Activated naive CD4-positive, alpha-beta T cell treated with anti-CD3 and anti-CD28 coated beads, Interleukin-2, amount 10 ng/mL, durations not matched to agents 7 days and 5 days (primary cell): ENCODE data around the gene MALAT1.
"Not testable (repeated sequence)": the region's sequence is repeated elsewhere in the genome, so short reads cannot be mapped to it uniquely, and the experiment has no call there.

Source experiments
- CTCF ChIA-PET: fragments of 350-600 bp; sonication (Branson Sonifier 250); formaldehyde crosslinking; loops from one replicate; lab custom pipeline; 2021; ENCODE audit warnings: antibody characterized with exemption; lab: Charles Lee
- DNase-seq: peaks from one replicate; pipeline ENCODE4 v3.0.0-alpha.2; 2020
- H3K27ac Mint-ChIP-seq: one replicate; pipeline ENCODE4 v1.8.0; 2021; ENCODE audit warnings: mild to moderate bottlenecking, moderate library complexity, mixed read lengths
- H3K27me3 Mint-ChIP-seq: one replicate; pipeline ENCODE4 v1.8.0; 2021; ENCODE audit warnings: mild to moderate bottlenecking, mixed read lengths
- H3K36me3 Mint-ChIP-seq: one replicate; pipeline ENCODE4 v1.8.0; 2021; ENCODE audit warnings: mixed read lengths
- H3K4me1 Mint-ChIP-seq: one replicate; pipeline ENCODE4 v1.8.0; 2021; ENCODE audit warnings: mixed read lengths
- H3K4me3 Mint-ChIP-seq: one replicate; pipeline ENCODE4 v1.8.0; 2021; ENCODE audit warnings: mild to moderate bottlenecking, moderate library complexity, mixed read lengths
- H3K9me3 Mint-ChIP-seq: one replicate; pipeline ENCODE4 v1.8.0; 2021; ENCODE audit warnings: mixed read lengths

MALAT1 gene

GRCh38 chr11:65498977-65499712 lies at the start of gene MALAT1:
Gene MALAT1, plus strand, starts transcription at chr11:65499045.
- no peaks in the 10 kb centered on the region for H3K9me3 Mint-ChIP-seq
- H3K27ac Mint-ChIP-seq = no peak within 1 kb of the TSS
- peaks cover 4% of the 10 kb centered on the region for H3K27me3 Mint-ChIP-seq
- CTCF ChIA-PET = interaction anchor here (0.8 to 4.9 kb wide), 6 partner anchors 22 to 83 kb away, joined by 3 to 53 read pairs (median 8); partner anchors contain the start of gene NEAT1
- DNase-seq = peak; percentile 95
- H3K36me3 Mint-ChIP-seq = peaks cover 9% of the 10 kb centered on the region
- H3K4me1 Mint-ChIP-seq = peaks cover 25% of the 10 kb centered on the region
- no peak within 1 kb of the TSS for H3K4me3 Mint-ChIP-seq

DNA sequence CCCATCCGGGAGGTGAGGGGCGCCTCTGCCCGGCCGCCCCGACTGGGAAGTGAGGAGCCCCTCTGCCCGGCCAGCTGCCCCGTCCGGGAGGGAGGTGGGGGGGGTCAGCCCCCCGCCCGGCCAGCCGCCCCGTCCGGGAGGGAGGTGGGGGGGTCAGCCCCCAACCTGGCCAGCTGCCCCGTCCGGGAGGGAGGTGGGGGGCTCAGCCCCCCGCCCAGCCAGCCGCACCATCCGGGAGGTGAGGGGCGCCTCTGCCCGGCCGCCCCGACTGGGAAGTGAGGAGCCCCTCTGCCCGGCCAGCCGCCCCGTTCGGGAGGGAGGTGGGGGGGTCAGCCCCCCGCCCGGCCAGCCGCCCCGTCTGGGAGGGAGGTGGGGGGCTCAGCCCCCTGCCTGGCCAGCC lies 47.5 kb upstream of the MALAT1 start:
- DNase-seq, H3K36me3 Mint-ChIP-seq, H3K4me3 Mint-ChIP-seq, H3K27ac Mint-ChIP-seq, H3K9me3 Mint-ChIP-seq, CTCF ChIA-PET: not testable (repeated sequence)
- Mint-ChIP-seq H3K27me3 (peaks cover 12% of the 10 kb centered on the region), H3K4me1 (peaks cover 21% of the 10 kb centered on the region)

DNA sequence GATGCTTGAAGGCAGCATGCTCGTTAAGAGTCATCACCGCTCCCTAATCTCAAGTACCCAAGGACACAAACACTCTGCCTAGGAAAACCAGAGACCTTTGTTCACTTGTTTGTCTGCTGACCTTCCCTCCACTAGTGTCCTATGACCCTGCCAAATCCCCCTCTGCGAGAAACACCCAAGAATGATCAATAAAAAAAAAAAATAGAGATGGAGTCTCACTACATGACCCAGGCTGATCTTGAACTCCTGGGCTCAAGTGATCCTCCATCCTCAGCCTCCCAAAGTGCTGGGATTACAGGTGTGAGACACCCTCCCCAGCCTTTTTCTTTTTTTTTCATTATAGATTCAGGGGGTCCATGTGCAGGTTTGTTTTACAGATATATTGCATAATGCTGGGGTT lies 46.6 kb upstream of the MALAT1 start:
- DNase-seq, H3K9me3 Mint-ChIP-seq, H3K36me3 Mint-ChIP-seq, H3K4me3 Mint-ChIP-seq, H3K27ac Mint-ChIP-seq, CTCF ChIA-PET: not testable (repeated sequence)
- peaks cover 27% of the 10 kb centered on the region for H3K4me1 Mint-ChIP-seq
- peaks cover 12% of the 10 kb centered on the region for H3K27me3 Mint-ChIP-seq

GRCh38 chr11:65452806-65453490 lies 45.9 kb upstream of the MALAT1 start:
- Mint-ChIP-seq H3K4me3 (no peak overlapping the region), H3K27me3 (peaks cover 12% of the 10 kb centered on the region), H3K9me3 (peaks cover 2% of the 10 kb centered on the region), H3K27ac (no peak overlapping the region), H3K4me1 (peaks cover 30% of the 10 kb centered on the region), H3K36me3 (peaks cover 3% of the 10 kb centered on the region)
- CTCF ChIA-PET = interaction anchor here (0.6 kb wide), 1 partner anchor 25 kb away, joined by 3 read pairs; no protein-coding TSS in a partner anchor
- DNase-seq = no peak

DNA sequence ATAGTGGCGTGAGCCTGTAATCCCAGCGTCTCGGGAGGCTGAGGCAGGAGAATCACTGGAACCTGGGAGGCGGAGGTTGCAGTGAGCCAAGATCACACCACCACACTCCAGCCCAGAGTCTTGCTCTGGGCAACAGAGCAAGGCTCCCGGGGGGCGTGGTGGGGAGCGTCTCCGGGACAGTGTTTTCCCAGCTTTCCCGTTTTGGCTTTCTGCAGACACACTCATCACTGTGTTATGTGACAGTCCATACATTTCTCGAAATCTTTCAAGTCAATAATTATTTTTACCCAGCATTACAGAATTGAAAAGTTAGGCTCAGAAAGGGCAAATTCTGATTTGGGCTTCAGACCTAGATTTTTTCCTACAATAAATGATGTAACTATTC lies 44.5 kb upstream of the MALAT1 start:
- peak overlapping the region; percentile 74 for H3K27ac Mint-ChIP-seq
- peak overlapping the region; percentile 90 for H3K4me3 Mint-ChIP-seq
- peaks cover 1% of the 10 kb centered on the region for H3K9me3 Mint-ChIP-seq
- no peak for DNase-seq
- CTCF ChIA-PET = interaction anchor here (1.0 kb wide), 1 partner anchor 17 kb away, joined by 3 read pairs; no protein-coding TSS in a partner anchor
- H3K36me3 Mint-ChIP-seq = peaks cover 3% of the 10 kb centered on the region
- H3K4me1 Mint-ChIP-seq = peaks cover 30% of the 10 kb centered on the region
- peaks cover 8% of the 10 kb centered on the region for H3K27me3 Mint-ChIP-seq

- Mint-ChIP-seq H3K27me3 (peaks cover 8% of the 10 kb centered on the region), H3K9me3 (no peaks in the 10 kb centered on the region), H3K4me3 (peak overlapping the region; percentile 90), H3K4me1 (peaks cover 32% of the 10 kb centered on the region), H3K27ac (peak overlapping the region; percentile 74), H3K36me3 (peaks cover 3% of the 10 kb centered on the region)
- CTCF ChIA-PET = interaction anchor here (1.0 kb wide), 1 partner anchor 17 kb away, joined by 3 read pairs; no protein-coding TSS in a partner anchor
- peak; percentile 89 for DNase-seq
Measured at GRCh38 chr11:65454696-65455456, 44.0 kb upstream of the MALAT1 start.

DNA sequence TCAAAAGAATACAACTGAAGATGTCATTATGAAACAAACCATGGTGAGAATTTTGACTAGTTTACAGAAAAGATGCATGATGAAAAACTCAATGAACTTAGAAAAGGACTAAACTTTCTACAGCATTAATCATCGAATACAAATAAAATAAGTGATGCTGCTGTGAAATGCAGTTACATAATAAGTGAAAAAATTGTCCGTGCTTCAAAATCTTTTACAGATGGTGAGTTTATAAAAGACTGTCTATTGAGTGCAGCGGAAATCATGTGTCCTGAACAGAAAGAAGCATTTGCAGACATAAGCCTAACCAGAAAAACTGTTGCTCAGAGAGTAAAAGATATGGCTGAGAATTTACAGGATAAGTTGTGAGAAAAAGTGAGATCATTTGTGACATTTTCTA lies 42.4 kb upstream of the MALAT1 start:
- Mint-ChIP-seq H3K27me3 (peaks cover 8% of the 10 kb centered on the region), H3K27ac (no peak overlapping the region), H3K4me1 (peaks cover 32% of the 10 kb centered on the region)

GRCh38 chr11:65459552-65459951 lies 39.3 kb upstream of the MALAT1 start:
- Mint-ChIP-seq H3K27ac (no peak overlapping the region), H3K27me3 (peaks cover 14% of the 10 kb centered on the region), H3K4me1 (peaks cover 26% of the 10 kb centered on the region), H3K9me3 (no peaks in the 10 kb centered on the region), H3K36me3 (peaks cover 2% of the 10 kb centered on the region), H3K4me3 (no peak overlapping the region)
- no peak for DNase-seq
- CTCF ChIA-PET = interaction anchor here (1.5 kb wide), 1 partner anchor 9 kb away, joined by 5 read pairs; no protein-coding TSS in a partner anchor

More for the DNA sequence above, 42.4 kb upstream of the MALAT1 start:
- Mint-ChIP-seq H3K4me3 (peak overlapping the region; percentile 66), H3K9me3 (no peaks in the 10 kb centered on the region), H3K36me3 (peaks cover 3% of the 10 kb centered on the region)
- CTCF ChIA-PET = no interaction called here
- DNase-seq = no peak

- not testable (repeated sequence) for H3K36me3 Mint-ChIP-seq, H3K4me3 Mint-ChIP-seq, DNase-seq, H3K9me3 Mint-ChIP-seq, H3K27me3 Mint-ChIP-seq, H3K4me1 Mint-ChIP-seq, H3K27ac Mint-ChIP-seq
- CTCF ChIA-PET = interaction anchor here (2.0 to 10.1 kb wide), 2 partner anchors 49 to 83 kb away, joined by 4 to 146 read pairs; no protein-coding TSS in a partner anchor
Measured at GRCh38 chr11:65465471-65465870, 33.4 kb upstream of the MALAT1 start.

DNA sequence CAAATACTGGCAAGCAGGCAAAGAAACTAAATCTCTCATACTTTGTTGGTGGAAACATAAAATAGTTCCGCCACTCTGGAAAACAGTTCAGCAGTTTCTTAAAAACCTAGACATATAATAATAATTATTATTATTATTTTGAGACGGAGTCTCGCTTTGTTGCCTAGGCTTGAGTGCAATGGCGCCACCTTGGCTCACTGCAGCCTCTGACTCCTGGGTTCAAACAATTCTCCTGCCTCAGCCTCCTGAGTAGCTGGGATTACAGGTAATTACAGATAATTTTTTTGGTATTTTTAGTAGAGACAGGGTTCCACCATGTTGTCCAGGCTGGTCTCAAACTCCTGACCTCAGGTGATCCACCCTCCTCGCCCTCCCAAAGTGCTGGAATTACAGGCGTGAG lies 31.5 kb upstream of the MALAT1 start:
- peaks cover 22% of the 10 kb centered on the region for H3K4me1 Mint-ChIP-seq
- CTCF ChIA-PET = interaction anchor here (2.3 to 10.1 kb wide), 2 partner anchors 30 to 51 kb away, joined by 5 to 146 read pairs; no protein-coding TSS in a partner anchor
- H3K27me3 Mint-ChIP-seq = not testable (repeated sequence)

GRCh38 chr11:65468874-65469333 lies 29.9 kb upstream of the MALAT1 start:
- Mint-ChIP-seq H3K27ac (no peak overlapping the region), H3K4me1 (peaks cover 24% of the 10 kb centered on the region), H3K27me3 (peaks cover 10% of the 10 kb centered on the region), H3K36me3 (no peaks in the 10 kb centered on the region), H3K9me3 (no peaks in the 10 kb centered on the region), H3K4me3 (no peak overlapping the region)
- DNase-seq = peak; percentile 83
- CTCF ChIA-PET = interaction anchor here (0.6 to 10.1 kb wide), 22 partner anchors 8 to 355 kb away, joined by 3 to 146 read pairs (median 4); partner anchors contain the start of genes FRMD8, MALAT1, NEAT1 and SLC25A45

More for the DNA sequence above, 31.5 kb upstream of the MALAT1 start:
- not testable (repeated sequence) for H3K36me3 Mint-ChIP-seq, H3K4me3 Mint-ChIP-seq, H3K27ac Mint-ChIP-seq, DNase-seq, H3K9me3 Mint-ChIP-seq

DNA sequence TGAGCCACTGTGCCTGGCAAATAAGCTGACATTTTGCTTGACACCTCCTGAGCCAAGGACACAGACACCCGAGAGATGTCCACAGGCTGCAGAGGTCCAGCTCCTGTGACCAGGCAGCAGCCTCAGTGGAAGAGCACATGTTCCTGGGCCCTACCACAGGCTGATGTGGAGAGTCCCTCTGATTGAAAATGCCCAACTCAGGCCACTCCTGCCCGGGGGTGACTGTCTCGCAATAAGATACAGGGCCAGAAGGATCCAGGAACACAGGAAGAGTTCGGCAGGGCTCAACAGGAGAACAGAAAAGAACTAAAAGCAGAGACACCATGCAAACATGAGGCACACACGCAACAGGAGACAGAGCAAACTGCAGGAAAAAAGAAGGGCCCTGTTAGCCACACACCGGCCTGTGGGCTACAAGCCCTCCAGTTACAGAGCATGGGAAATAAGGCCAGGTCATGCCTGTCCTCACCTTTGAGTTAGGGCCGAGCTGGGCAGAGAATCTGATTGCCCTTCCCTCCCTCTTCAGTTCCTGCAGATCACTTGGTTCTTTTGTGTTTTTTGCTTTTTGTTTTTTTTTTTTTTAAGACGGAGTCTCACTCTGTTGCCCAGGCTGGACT lies 28.3 kb upstream of the MALAT1 start:
- Mint-ChIP-seq H3K4me3 (no peak overlapping the region), H3K36me3 (no peaks in the 10 kb centered on the region), H3K27me3 (peaks cover 3% of the 10 kb centered on the region), H3K27ac (peak overlapping the region; percentile 2), H3K9me3 (no peaks in the 10 kb centered on the region), H3K4me1 (peaks cover 28% of the 10 kb centered on the region)
- DNase-seq = no peak
- CTCF ChIA-PET = interaction anchor here (1.4 to 10.1 kb wide), 4 partner anchors 9 to 104 kb away, joined by 3 to 146 read pairs (median 16); partner anchors contain the start of gene MALAT1

DNA sequence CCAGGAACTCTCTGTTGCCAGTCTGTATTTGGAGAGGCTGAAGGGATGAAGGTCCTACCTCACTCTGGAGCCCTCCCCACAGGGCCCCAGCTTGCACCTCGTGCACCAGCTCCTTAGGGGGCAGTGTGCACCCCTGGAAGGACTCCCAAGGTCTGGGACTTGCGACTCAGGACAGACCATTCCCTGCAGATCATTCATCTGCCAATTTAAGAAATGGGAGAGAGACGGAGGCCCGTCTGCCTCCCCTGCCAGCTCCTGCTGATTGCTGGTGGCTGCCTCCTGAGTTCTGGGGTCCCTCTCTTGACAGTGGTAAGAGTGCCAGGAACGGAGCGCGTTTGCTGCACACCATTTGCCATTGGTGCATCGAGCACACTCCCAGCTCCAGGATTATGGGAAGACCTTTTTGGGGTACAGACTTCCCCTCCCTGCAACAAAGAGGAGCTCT lies 27.4 kb upstream of the MALAT1 start:
- no peaks in the 10 kb centered on the region for H3K9me3 Mint-ChIP-seq
- no peak overlapping the region for H3K4me3 Mint-ChIP-seq
- peak overlapping the region; percentile 95 for H3K27ac Mint-ChIP-seq
- peak; percentile 41 for DNase-seq
- CTCF ChIA-PET = interaction anchor here (0.7 to 10.1 kb wide), 14 partner anchors 10 to 105 kb away, joined by 3 to 146 read pairs (median 4); partner anchors contain the start of genes MALAT1 and SLC25A45
- no peaks in the 10 kb centered on the region for H3K36me3 Mint-ChIP-seq
- H3K27me3 Mint-ChIP-seq = no peaks in the 10 kb centered on the region
- H3K4me1 Mint-ChIP-seq = peaks cover 33% of the 10 kb centered on the region
